Uterus (tissue), 2 donors: ENCODE results near the gene TCHP.

ENCODE experiments used
- POLR2A ChIP-seq, 2 donors: fragments of 450-650 bp; IDR thresholded peaks; one replicate each; pipeline ENCODE4 v1.6.1; 2016; ENCODE audit warnings: antibody characterized with exemption in 2 of 2, mild to moderate bottlenecking in 1 of 2, moderate library complexity in 1 of 2
- TF ChIP-seq, protein P1 (sequence below), 4 experiments: fragments of 200-600 bp in 2 of 4; fragments of 450-650 bp in 2 of 4; sonication (generic) in 2 of 4; IDR thresholded peaks; one replicate each; pipeline ENCODE4 v1.5.1; 2016 to 2019; ENCODE audit warnings: antibody characterized with exemption in 4 of 4, mild to moderate bottlenecking in 2 of 4, moderate library complexity in 1 of 4

DNA sequence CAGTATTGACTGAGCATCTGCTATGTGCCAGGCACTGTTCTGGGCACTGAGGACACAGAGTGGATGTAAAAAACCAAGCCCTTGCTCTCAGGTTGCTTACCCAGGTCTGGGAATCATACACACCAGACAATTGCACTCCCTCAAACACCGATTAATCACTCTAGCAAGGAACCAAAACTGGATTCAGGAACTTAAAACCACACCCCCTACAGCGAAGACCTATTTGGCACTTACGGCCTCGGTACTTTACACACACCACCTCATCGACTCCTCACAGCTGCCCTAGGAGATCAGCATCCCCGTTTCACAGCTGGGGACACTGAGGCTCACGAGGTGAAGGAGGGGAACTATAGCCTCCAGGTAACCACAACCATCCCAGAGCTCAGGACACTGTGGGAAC is 21.3 kb upstream of the TCHP start:
- TF ChIP-seq, protein P1, sequence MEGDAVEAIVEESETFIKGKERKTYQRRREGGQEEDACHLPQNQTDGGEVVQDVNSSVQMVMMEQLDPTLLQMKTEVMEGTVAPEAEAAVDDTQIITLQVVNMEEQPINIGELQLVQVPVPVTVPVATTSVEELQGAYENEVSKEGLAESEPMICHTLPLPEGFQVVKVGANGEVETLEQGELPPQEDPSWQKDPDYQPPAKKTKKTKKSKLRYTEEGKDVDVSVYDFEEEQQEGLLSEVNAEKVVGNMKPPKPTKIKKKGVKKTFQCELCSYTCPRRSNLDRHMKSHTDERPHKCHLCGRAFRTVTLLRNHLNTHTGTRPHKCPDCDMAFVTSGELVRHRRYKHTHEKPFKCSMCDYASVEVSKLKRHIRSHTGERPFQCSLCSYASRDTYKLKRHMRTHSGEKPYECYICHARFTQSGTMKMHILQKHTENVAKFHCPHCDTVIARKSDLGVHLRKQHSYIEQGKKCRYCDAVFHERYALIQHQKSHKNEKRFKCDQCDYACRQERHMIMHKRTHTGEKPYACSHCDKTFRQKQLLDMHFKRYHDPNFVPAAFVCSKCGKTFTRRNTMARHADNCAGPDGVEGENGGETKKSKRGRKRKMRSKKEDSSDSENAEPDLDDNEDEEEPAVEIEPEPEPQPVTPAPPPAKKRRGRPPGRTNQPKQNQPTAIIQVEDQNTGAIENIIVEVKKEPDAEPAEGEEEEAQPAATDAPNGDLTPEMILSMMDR (IDR thresholded peaks at IDR 0.05) = no peak
- no peak for TF ChIP-seq POLR2A (IDR thresholded peaks at IDR 0.05)
